GM12865 (cell line): ENCODE data around the gene CACNG7.
A peak's percentile ranks its signal among the peaks of the same experiment; 100 is the strongest.

Experiments used
- DNase-seq: peaks from one replicate; pipeline ENCODE4 v3.0.0; 2010; ENCODE audit warnings: low read depth
- H3K4me3 ChIP-seq: 2 replicates; pipeline ENCODE4 v1.5.1; 2011; ENCODE audit warnings: mild to moderate bottlenecking, low read depth, low read length, control low read depth
- CTCF ChIP-seq: IDR thresholded peaks from 2 replicates; pipeline ENCODE4 v1.5.1; 2011; ENCODE audit warnings: low read length, control low read depth, low read depth, inconsistent platforms; ENCODE audit not compliant: insufficient read depth; ENCODE audit errors: missing control alignments

CACNG7 gene

GRCh38 chr19:53912653-53913052 lies 3.6 kb downstream of the CACNG7 start:
- H3K4me3 ChIP-seq, result no peak overlapping the region
- TF ChIP-seq CTCF, result no peak
- no peak for DNase-seq

GRCh38 chr19:53915000-53915399 lies 5.9 kb downstream of the CACNG7 start:
- DNase-seq, result no peak
- no peak for TF ChIP-seq CTCF
- no peak overlapping the region for H3K4me3 ChIP-seq

GRCh38 chr19:53916004-53916403 lies 6.9 kb downstream of the CACNG7 start:
- no peak for DNase-seq
- TF ChIP-seq CTCF, result no peak
- no peak overlapping the region for H3K4me3 ChIP-seq

GRCh38 chr19:53917356-53917755 lies 8.3 kb downstream of the CACNG7 start:
- no peak for DNase-seq
- no peak for TF ChIP-seq CTCF
- no peak overlapping the region for H3K4me3 ChIP-seq

- peak; percentile 2 for DNase-seq
- H3K4me3 ChIP-seq, result no peak overlapping the region
- TF ChIP-seq CTCF, result no peak
Measured at GRCh38 chr19:53927739-53928138, 18.7 kb downstream of the CACNG7 start.

- TF ChIP-seq CTCF, result no peak
- H3K4me3 ChIP-seq, result no peak overlapping the region
- DNase-seq, result no peak
Measured at GRCh38 chr19:53936029-53936428, 27.0 kb downstream of the CACNG7 start.

GRCh38 chr19:53942001-53942786 lies 33.1 kb downstream of the CACNG7 start:
- no peak for DNase-seq
- no peak overlapping the region for H3K4me3 ChIP-seq
- no peak for TF ChIP-seq CTCF
